Activated CD4-positive, alpha-beta T cell treated with anti-CD3 and anti-CD28 coated beads for 36 hours (primary cell): Measurements from ENCODE around the gene TTC4. TPM values are rescaled to one million over a fixed set of nuclear protein-coding genes. Genes with fewer than 3 reads are reported as not detected.
A peak's percentile ranks its signal among the peaks of the same experiment; 100 is the strongest.
"Not testable (repeated sequence)": the region's sequence is repeated elsewhere in the genome, so short reads cannot be mapped to it uniquely, and the experiment has no call there.

Source experiments
- ATAC-seq: fragments of 200-7000 bp; cut with Tn5 transposase; one replicate; pipeline ENCODE4 v1.10.0; 2021; ENCODE audit warnings: mild to moderate bottlenecking, moderate library complexity
- CTCF ChIA-PET: fragments of 350-600 bp; sonication (Branson Sonifier 250); formaldehyde crosslinking; loops from one replicate; lab custom pipeline; 2021; ENCODE audit warnings: antibody characterized with exemption; lab: Charles Lee
- POLR2A ChIA-PET: fragments of 350-600 bp; sonication (Branson Sonifier 250); formaldehyde crosslinking; loops from one replicate; lab custom pipeline; 2021; ENCODE audit warnings: antibody characterized with exemption, inconsistent platforms; lab: Charles Lee
- DNase-seq: peaks from one replicate; pipeline ENCODE4 v3.0.0-alpha.2; 2020
- H3K27ac Mint-ChIP-seq: one replicate; pipeline ENCODE4 v1.8.0; 2021; ENCODE audit warnings: mixed read lengths
- H3K27me3 Mint-ChIP-seq: one replicate; pipeline ENCODE4 v1.8.0; 2021; ENCODE audit warnings: mixed read lengths
- H3K36me3 Mint-ChIP-seq: one replicate; pipeline ENCODE4 v1.8.0; 2021; ENCODE audit warnings: low read depth, mixed read lengths
- H3K4me1 Mint-ChIP-seq: one replicate; pipeline ENCODE4 v1.8.0; 2021; ENCODE audit warnings: mixed read lengths
- H3K4me3 Mint-ChIP-seq: one replicate; pipeline ENCODE4 v1.8.0; 2021; ENCODE audit warnings: mild to moderate bottlenecking, moderate library complexity, mixed read lengths
- H3K9me3 Mint-ChIP-seq: one replicate; pipeline ENCODE4 v1.8.0; 2021; ENCODE audit warnings: low read depth, mixed read lengths
- intact Hi-C, 2 experiments: fragments of 100-400 bp; cut with DNase I in 1 of 2; cut with micrococcal nuclease in 1 of 2; formaldehyde crosslinking; loops; one replicate each; pipeline versions ENCODE4 v1.14.2 to v1.15.1; 2022 to 2024; cut with DNase I, micrococcal nuclease
- total RNA-seq, 2 experiments: library from RNA; stranded (reverse); gene quantifications; one replicate each; pipeline ENCODE4 v1.2.3, GENCODE V29; 2021

The TTC4 gene
- total RNA-seq, 2 experiments from 2014 or later = 34.4 to 36.1 TPM

DNA sequence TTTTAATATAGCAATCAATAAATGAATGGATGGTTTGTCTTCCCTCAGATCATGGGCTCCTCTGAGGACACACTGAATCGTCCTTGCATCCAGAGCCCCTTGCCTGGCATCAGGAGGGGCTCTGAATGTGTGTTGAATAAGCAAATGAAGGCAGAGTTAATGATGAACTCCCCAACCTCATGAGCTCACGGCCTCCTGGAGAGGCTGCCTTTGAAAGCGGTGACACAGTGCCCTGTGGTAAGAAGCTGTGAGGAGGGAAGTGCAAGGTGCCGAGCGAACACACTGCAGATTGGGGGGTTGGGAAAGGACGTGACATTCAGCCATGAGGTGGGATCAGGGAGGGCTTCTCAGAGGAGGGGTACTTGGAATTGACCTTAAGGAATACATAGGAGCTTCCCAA, 51.9 kb downstream of the TTC4 start:
- H3K4me1 Mint-ChIP-seq = peaks cover 13% of the 10 kb centered on the region
- DNase-seq = no peak
- no peak overlapping the region for H3K27ac Mint-ChIP-seq
- no peak for ATAC-seq
- H3K9me3 Mint-ChIP-seq = no peaks in the 10 kb centered on the region
- H3K4me3 Mint-ChIP-seq = no peak overlapping the region
- ChIA-PET CTCF (interaction anchor here (1.1 kb wide), 1 partner anchor 28 kb away, joined by 3 read pairs; no protein-coding TSS in a partner anchor), POLR2A (no interaction called here)
- no peaks in the 10 kb centered on the region for H3K27me3 Mint-ChIP-seq
- peaks cover 2% of the 10 kb centered on the region for H3K36me3 Mint-ChIP-seq
- intact Hi-C loops = loop anchor here in 1 of 2 experiments (10.0 kb wide), 1 partner anchor 447 kb away; the partner anchor contains the start of gene USP24

DNA sequence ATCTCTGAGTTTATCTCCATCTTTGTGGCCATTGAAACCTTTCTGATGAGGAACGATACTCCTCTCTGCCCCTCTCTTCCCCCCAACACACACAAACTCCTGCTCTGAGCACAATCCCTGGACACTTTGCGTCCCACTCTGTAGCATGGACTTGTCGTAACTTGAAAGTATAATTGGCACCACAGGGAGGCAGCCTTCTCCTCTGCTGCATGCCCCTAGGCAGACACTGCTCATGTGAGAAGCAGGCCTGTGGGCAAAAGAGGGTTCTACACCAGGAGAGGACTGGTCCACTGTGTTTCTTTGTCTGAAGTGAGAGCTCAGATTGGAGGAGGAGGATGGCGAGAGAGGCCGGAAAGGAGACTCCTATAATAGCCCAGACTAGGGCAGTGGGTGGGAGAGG, 52.4 kb downstream of the TTC4 start:
- H3K27me3 Mint-ChIP-seq = no peaks in the 10 kb centered on the region
- intact Hi-C loops = loop anchor here (1.0 to 10.0 kb wide), 2 partner anchors 42 to 447 kb away; partner anchors contain the start of gene USP24 (in 1 of the 2)
- ChIA-PET POLR2A (no interaction called here), CTCF (interaction anchor here (1.1 kb wide), 1 partner anchor 28 kb away, joined by 3 read pairs; no protein-coding TSS in a partner anchor)
- no peaks in the 10 kb centered on the region for H3K36me3 Mint-ChIP-seq
- ATAC-seq (no peak), DNase-seq (peak; percentile 25)
- no peak overlapping the region for H3K27ac Mint-ChIP-seq
- no peak overlapping the region for H3K4me3 Mint-ChIP-seq
- H3K9me3 Mint-ChIP-seq = no peaks in the 10 kb centered on the region
- H3K4me1 Mint-ChIP-seq = peaks cover 8% of the 10 kb centered on the region

DNA sequence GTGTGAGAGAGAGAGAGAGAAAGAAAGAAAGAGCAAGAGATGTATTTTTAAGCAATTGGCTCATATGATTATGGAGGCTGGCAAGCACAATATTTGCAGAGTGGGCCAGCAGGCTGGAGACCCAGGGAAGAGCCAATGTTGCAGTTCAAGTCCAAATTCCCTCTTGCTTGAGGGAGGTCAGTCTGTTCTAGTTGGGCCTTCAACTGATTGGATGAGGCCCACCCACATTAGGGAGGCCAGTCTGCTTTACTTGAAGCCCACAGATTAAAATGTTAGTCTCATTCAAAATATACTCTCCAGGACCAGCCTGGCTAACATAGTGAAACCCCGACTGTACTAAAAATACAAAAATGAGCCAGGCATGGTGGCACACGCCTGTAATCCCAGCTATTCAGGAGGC, 57.3 kb downstream of the TTC4 start:
- no peaks in the 10 kb centered on the region for H3K36me3 Mint-ChIP-seq
- H3K4me3 Mint-ChIP-seq = no peak overlapping the region
- CTCF ChIA-PET = no interaction called here
- POLR2A ChIA-PET = no interaction called here
- no peaks in the 10 kb centered on the region for H3K4me1 Mint-ChIP-seq
- intact Hi-C loops = no loop called here
- no peak overlapping the region for H3K27ac Mint-ChIP-seq
- DNase-seq (no peak), ATAC-seq (no peak)
- H3K9me3 Mint-ChIP-seq = no peaks in the 10 kb centered on the region
- no peaks in the 10 kb centered on the region for H3K27me3 Mint-ChIP-seq

- intact Hi-C loops = no loop called here
- peak; percentile 27 for DNase-seq
- no peaks in the 10 kb centered on the region for H3K9me3 Mint-ChIP-seq
- no peak overlapping the region for H3K4me3 Mint-ChIP-seq
- ChIA-PET POLR2A (no interaction called here), CTCF (interaction anchor here (0.7 to 1.6 kb wide), 2 partner anchors 15 to 646 kb away, joined by 3 to 4 read pairs; no protein-coding TSS in a partner anchor)
- no peaks in the 10 kb centered on the region for H3K27me3 Mint-ChIP-seq
- H3K36me3 Mint-ChIP-seq = peaks cover 2% of the 10 kb centered on the region
- H3K4me1 Mint-ChIP-seq = no peaks in the 10 kb centered on the region
- no peak overlapping the region for H3K27ac Mint-ChIP-seq
- peak; percentile 77 for ATAC-seq
Measured at GRCh38 chr1:54774820-54775498, 59.3 kb downstream of the TTC4 start.

GRCh38 chr1:54775828-54776721, 60.4 kb downstream of the TTC4 start:
- H3K36me3 Mint-ChIP-seq, intact Hi-C loops, H3K4me3 Mint-ChIP-seq, H3K27ac Mint-ChIP-seq, DNase-seq, H3K4me1 Mint-ChIP-seq, POLR2A ChIA-PET, CTCF ChIA-PET, ATAC-seq, H3K9me3 Mint-ChIP-seq, H3K27me3 Mint-ChIP-seq: not testable (repeated sequence)

DNA sequence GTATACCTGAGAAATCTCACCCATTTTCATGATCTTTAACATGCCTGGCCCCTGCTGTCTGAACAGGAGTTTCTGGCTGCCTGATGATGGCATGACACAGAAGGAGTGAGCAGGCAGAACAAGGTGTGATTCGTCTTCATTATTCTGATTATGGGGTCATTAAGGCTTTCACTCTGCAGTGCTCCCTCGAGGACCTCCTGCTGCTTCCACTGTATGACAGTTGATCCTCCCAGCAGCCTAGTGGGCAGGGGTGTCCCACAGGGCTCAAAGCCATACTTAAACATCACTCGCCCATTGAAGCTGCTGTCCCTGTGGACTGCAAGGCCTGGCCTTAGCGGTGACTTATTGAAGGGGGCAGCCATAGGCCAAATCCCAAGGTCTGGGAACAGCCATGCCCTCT, 61.4 kb downstream of the TTC4 start:
- ChIA-PET CTCF (interaction anchor here (0.6 kb wide), 1 partner anchor 45 kb away, joined by 4 read pairs; no protein-coding TSS in a partner anchor), POLR2A (no interaction called here)
- DNase-seq (no peak), ATAC-seq (no peak)
- Mint-ChIP-seq H3K27ac (no peak overlapping the region), H3K4me3 (no peak overlapping the region), H3K4me1 (no peaks in the 10 kb centered on the region), H3K27me3 (no peaks in the 10 kb centered on the region), H3K36me3 (peaks cover 2% of the 10 kb centered on the region), H3K9me3 (no peaks in the 10 kb centered on the region)
- intact Hi-C loops = no loop called here

DNA sequence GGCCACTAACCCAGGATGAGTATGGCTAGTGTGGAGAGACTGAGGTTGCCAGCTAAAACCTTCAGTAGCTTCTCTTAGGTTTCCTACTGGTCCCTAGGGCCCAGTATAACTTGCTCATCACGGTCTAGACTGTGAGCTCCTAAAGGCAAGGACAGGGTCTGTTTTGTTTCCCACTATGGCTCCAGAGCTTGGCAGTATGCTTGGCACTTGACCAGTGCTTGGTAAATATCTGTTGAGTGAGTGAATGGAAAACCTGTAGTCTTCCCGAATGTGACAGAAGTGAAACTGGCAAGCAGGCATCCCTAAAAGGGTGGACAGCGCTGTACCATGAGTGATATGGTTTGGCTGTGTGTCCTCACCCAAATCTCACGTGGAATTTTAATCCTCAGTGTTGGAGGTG, 61.8 kb downstream of the TTC4 start:
- no peak overlapping the region for H3K4me3 Mint-ChIP-seq
- H3K36me3 Mint-ChIP-seq = peaks cover 2% of the 10 kb centered on the region
- no peaks in the 10 kb centered on the region for H3K9me3 Mint-ChIP-seq
- no peaks in the 10 kb centered on the region for H3K4me1 Mint-ChIP-seq
- no peak for DNase-seq
- ChIA-PET POLR2A (no interaction called here), CTCF (interaction anchor here (0.6 kb wide), 1 partner anchor 45 kb away, joined by 4 read pairs; no protein-coding TSS in a partner anchor)
- intact Hi-C loops = no loop called here
- no peak overlapping the region for H3K27ac Mint-ChIP-seq
- ATAC-seq = no peak
- no peaks in the 10 kb centered on the region for H3K27me3 Mint-ChIP-seq

DNA sequence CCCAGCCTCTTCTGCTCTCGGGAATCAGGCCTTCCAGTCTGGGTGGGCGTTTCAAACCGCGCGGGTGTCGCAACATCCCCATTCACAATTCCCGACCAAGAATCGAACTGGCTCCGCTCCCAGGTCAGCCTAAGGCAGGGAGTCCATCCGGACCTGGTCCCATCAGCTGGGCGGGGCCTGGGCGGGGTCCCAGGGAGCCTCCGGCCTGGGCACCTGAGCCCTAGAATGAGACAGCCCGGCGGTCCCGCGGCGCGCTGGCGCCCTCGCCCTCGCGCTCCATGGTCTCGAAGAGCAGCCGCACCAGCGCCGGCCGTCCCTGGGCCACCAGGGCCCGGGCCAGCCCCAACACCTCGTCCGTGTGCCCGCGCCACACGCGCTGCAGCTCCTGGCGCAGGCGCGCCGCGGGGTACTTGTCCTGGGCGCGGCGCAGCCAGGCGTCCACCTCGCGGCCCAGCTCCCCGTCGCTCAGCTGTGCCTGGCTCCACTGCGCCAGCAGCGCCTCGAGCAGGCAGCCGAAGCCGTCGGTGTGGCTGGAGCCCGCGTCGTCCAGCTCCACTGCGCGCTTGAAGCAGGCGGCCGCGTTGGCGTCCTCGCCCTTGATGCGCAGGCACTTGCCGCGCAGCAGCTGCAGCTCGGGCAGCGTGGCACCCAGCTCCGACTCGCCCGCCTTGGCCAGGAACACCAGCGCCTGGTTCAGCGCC, 65.5 kb downstream of the TTC4 start:
- peaks cover 2% of the 10 kb centered on the region for H3K36me3 Mint-ChIP-seq
- ATAC-seq (no peak), DNase-seq (no peak)
- CTCF ChIA-PET = interaction anchor here (3.3 kb wide), 1 partner anchor 10 kb away, joined by 14 read pairs; no protein-coding TSS in a partner anchor
- no peaks in the 10 kb centered on the region for H3K9me3 Mint-ChIP-seq
- intact Hi-C loops = no loop called here
- H3K4me1 Mint-ChIP-seq = no peaks in the 10 kb centered on the region
- no peaks in the 10 kb centered on the region for H3K27me3 Mint-ChIP-seq
- H3K27ac Mint-ChIP-seq = no peak overlapping the region
- H3K4me3 Mint-ChIP-seq = no peak overlapping the region
- POLR2A ChIA-PET = no interaction called here

GRCh38 chr1:54782156-54782555, 66.5 kb downstream of the TTC4 start:
- no peaks in the 10 kb centered on the region for H3K4me1 Mint-ChIP-seq
- POLR2A ChIA-PET = no interaction called here

DNA sequence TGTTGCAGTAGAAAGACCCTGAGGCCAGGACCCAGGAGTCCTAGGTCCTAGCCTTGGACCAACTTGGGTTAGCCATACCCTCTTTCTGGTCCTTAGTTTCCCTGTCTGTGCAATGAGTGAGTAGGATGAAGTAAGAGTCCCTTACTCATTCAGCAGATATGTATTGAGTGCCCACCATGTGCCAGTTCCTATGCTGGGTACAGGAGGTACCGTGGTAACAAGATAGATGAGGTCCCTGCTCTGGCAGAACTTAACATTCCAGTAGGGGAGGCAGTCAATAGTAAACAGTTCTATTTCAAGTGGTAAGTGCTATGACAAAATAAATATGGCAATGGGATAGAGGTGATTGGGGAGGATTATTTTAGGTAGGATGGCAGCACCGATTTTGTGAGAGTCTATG, 66.9 kb downstream of the TTC4 start:
- no peaks in the 10 kb centered on the region for H3K27me3 Mint-ChIP-seq
- no peak overlapping the region for H3K27ac Mint-ChIP-seq
- DNase-seq (no peak), ATAC-seq (no peak)
- H3K4me3 Mint-ChIP-seq = no peak overlapping the region
- no peaks in the 10 kb centered on the region for H3K9me3 Mint-ChIP-seq
- intact Hi-C loops = no loop called here
- no peaks in the 10 kb centered on the region for H3K4me1 Mint-ChIP-seq
- peaks cover 2% of the 10 kb centered on the region for H3K36me3 Mint-ChIP-seq
- ChIA-PET CTCF (interaction anchor here (3.3 kb wide), 1 partner anchor 9 kb away, joined by 14 read pairs; no protein-coding TSS in a partner anchor), POLR2A (no interaction called here)

More at GRCh38 chr1:54782156-54782555, 66.5 kb downstream of the TTC4 start:
- DNase-seq = no peak
- no peak overlapping the region for H3K4me3 Mint-ChIP-seq
- ATAC-seq = no peak
- CTCF ChIA-PET = interaction anchor here (3.3 kb wide), 1 partner anchor 9 kb away, joined by 14 read pairs; no protein-coding TSS in a partner anchor
- H3K36me3 Mint-ChIP-seq = peaks cover 2% of the 10 kb centered on the region
- H3K9me3 Mint-ChIP-seq = no peaks in the 10 kb centered on the region
- no peaks in the 10 kb centered on the region for H3K27me3 Mint-ChIP-seq
- intact Hi-C loops = no loop called here
- no peak overlapping the region for H3K27ac Mint-ChIP-seq

DNA sequence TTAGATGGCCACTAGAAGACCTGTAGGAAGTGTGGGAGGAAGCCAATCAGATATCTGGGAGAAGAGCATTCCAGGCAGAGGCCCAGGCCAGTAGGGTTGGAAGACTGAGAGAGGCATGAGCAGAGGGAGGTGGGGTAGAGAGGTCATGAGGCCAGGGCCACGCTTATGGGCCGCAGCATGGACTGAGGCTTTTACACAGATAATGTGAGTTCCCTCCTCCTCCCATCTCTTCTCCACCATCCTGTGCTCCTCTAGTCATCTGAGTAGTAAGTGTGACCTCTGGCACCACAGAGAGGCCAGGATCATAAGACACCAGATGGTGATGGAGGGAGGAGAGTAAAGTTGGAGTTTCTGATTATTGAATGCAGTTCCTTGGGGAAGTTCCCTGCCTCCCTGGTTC, 68.4 kb downstream of the TTC4 start:
- Mint-ChIP-seq H3K36me3 (peaks cover 2% of the 10 kb centered on the region), H3K4me3 (no peak overlapping the region), H3K4me1 (no peaks in the 10 kb centered on the region), H3K27ac (no peak overlapping the region), H3K27me3 (no peaks in the 10 kb centered on the region), H3K9me3 (no peaks in the 10 kb centered on the region)
- ChIA-PET CTCF (interaction anchor here (0.6 kb wide), 1 partner anchor 9 kb away, joined by 5 read pairs; no protein-coding TSS in a partner anchor), POLR2A (no interaction called here)
- intact Hi-C loops = no loop called here
- DNase-seq (no peak), ATAC-seq (no peak)
